K562 (cell line): ENCODE measurements around the gene PRDM1. TPM values are rescaled to one million over a fixed set of nuclear protein-coding genes. Genes with fewer than 3 reads are reported as not detected.

Experiments used
- ATAC-seq: fragments of 200-7000 bp; cut with Tn5 transposase; 3 replicates; pipeline ENCODE4 v1.9.1; 2020; ENCODE audit warnings: moderate library complexity
- BruUV-seq: library from RNA; stranded (reverse); fragments of 400-500 nt; replicated peaks from 2 replicates; lab custom pipeline; 2021; lab: Mats Ljungman, UMichigan
- CTCF ChIA-PET: fragments of 300-600 bp; formaldehyde crosslinking; extraction: SDS; loops from one replicate; lab custom pipeline; 2021; ENCODE audit warnings: low intra/inter-chr PET ratio; lab: Yijun Ruan, JAX
- POLR2A ChIA-PET: fragments of 300-600, 350-650 bp; sonication (Branson Sonifier 250); formaldehyde crosslinking; extraction: SDS; loops from one replicate; lab custom pipeline; 2021; ENCODE audit warnings: antibody characterized with exemption, inconsistent platforms; lab: Yijun Ruan, JAX
- DNase-seq, 4 experiments: peaks; one replicate each; pipeline versions ENCODE4 v3.0.0 to v3.0.0-alpha.2; 2011 to 2018; ENCODE audit warnings: low spot score in 3 of 4, mixed read lengths in 3 of 4; ENCODE audit errors: extremely low read depth in 1 of 4
- FAIRE-seq: peaks from 2 replicates; lab custom pipeline; 2011; peaks lifted over from hg19 to GRCh38; lab: Jason Lieb, UNC
- H2AFZ ChIP-seq: 2 replicates; pipeline ENCODE4 v1.6.0; 2011; ENCODE audit warnings: low read depth, low read length, control low read depth, inconsistent platforms
- H3K27ac ChIP-seq: fragments of 200-600 bp; 3 replicates; pipeline ENCODE4 v1.8.0; 2011; ENCODE audit warnings: low read depth, mild to moderate bottlenecking, control low read depth, inconsistent platforms, low read length, moderate library complexity, mixed read lengths; ENCODE audit errors: extremely low read depth
- H3K27me3 ChIP-seq, 2 experiments: fragments of 300-600 bp in 1 of 2; 2 replicates in 1 of 2; 3 replicates in 1 of 2; pipeline versions ENCODE4 v1.6.0 to v1.8.0; 2011; ENCODE audit warnings: inconsistent platforms in 2 of 2, low read length in 2 of 2, mild to moderate bottlenecking in 1 of 2, mixed read lengths in 1 of 2, moderate library complexity in 1 of 2; ENCODE audit not compliant: control insufficient read depth in 2 of 2, insufficient read depth in 2 of 2
- H3K36me3 ChIP-seq: fragments of 300-600 bp; 3 replicates; pipeline ENCODE4 v1.8.0; 2011; ENCODE audit warnings: mild to moderate bottlenecking, low read length, inconsistent platforms; ENCODE audit not compliant: control insufficient read depth, insufficient read depth
- H3K4me1 ChIP-seq, 2 experiments: fragments of 200-600 bp in 1 of 2; replicated peaks in 1 of 2; 2 replicates in 1 of 2; 3 replicates in 1 of 2; pipeline versions ENCODE4 v1.5.1 to v1.8.0; 2011; ENCODE audit warnings: inconsistent platforms in 2 of 2, low read length in 2 of 2, mild to moderate bottlenecking in 1 of 2, mixed read lengths in 1 of 2, moderate library complexity in 1 of 2; ENCODE audit not compliant: control insufficient read depth in 2 of 2, insufficient read depth in 2 of 2
- H3K4me2 ChIP-seq: 2 replicates; pipeline ENCODE4 v1.6.1; 2011; ENCODE audit warnings: low read length, control low read depth, inconsistent platforms, mixed read lengths; ENCODE audit not compliant: insufficient read depth
- H3K4me3 ChIP-seq: fragments of 200-600 bp; sonication (generic), shearing (Covaris generic); 2 replicates; pipeline ENCODE4 v1.5.1; 2016; ENCODE audit warnings: control low read depth, inconsistent platforms
- H3K79me2 ChIP-seq: fragments of 200-600 bp; 3 replicates; pipeline ENCODE4 v1.8.0; 2011; ENCODE audit warnings: low read length, inconsistent platforms; ENCODE audit not compliant: control insufficient read depth, insufficient read depth
- H3K9ac ChIP-seq, 2 experiments: 2 replicates each; pipeline versions ENCODE4 v1.6.0 to v1.6.1; 2011; ENCODE audit warnings: low read depth in 2 of 2, low read length in 2 of 2, control low read depth in 1 of 2, inconsistent platforms in 1 of 2, mild to moderate bottlenecking in 1 of 2, mixed read lengths in 1 of 2; ENCODE audit not compliant: insufficient read depth in 1 of 2
- H3K9me1 ChIP-seq: one replicate; pipeline ENCODE4 v1.6.0; 2011; ENCODE audit warnings: inconsistent platforms, mild to moderate bottlenecking, low read length, moderate library complexity; ENCODE audit not compliant: control insufficient read depth, insufficient read depth
- H3K9me3 ChIP-seq: replicated peaks from 2 replicates; pipeline ENCODE4 v1.5.1; 2011; ENCODE audit warnings: low read depth, low read length, inconsistent platforms; ENCODE audit not compliant: control insufficient read depth, insufficient read depth
- H4K20me1 ChIP-seq: replicated peaks from 2 replicates; pipeline ENCODE4 v1.6.1; 2011; ENCODE audit warnings: low read length, inconsistent platforms, mixed read lengths; ENCODE audit not compliant: control insufficient read depth, insufficient read depth
- CTBP1 ChIP-seq: fragments of 450-650 bp; IDR thresholded peaks from 2 replicates; pipeline ENCODE4 v1.6.1; 2016; ENCODE audit warnings: borderline replicate concordance
- GABPB1 ChIP-seq: sonication (generic); formaldehyde crosslinking; IDR thresholded peaks from 2 replicates; pipeline ENCODE4 v1.8.0; 2022; ENCODE audit warnings: mild to moderate bottlenecking, missing genetic modification reagents
- HMGXB4 ChIP-seq: sonication (generic); formaldehyde crosslinking; IDR thresholded peaks from 2 replicates; pipeline ENCODE4 v1.8.1; 2023; ENCODE audit warnings: mild to moderate bottlenecking, missing genetic modification reagents
- MCM2 ChIP-seq: fragments of 450-650 bp; IDR thresholded peaks from 2 replicates; pipeline ENCODE4 v1.6.1; 2017; ENCODE audit warnings: low read depth, mild to moderate bottlenecking
- MEIS2 ChIP-seq: fragments of 450-650 bp; IDR thresholded peaks from 2 replicates; pipeline ENCODE4 v1.6.1; 2014; ENCODE audit warnings: mild to moderate bottlenecking; ENCODE audit not compliant: partially characterized antibody
- NBN ChIP-seq: fragments of 450-650 bp; IDR thresholded peaks from 2 replicates; pipeline ENCODE4 v1.6.1; 2016; ENCODE audit warnings: low read depth, mild to moderate bottlenecking
- NCOA6 ChIP-seq: fragments of 450-650 bp; IDR thresholded peaks from 2 replicates; pipeline ENCODE4 v1.6.1; 2017; ENCODE audit warnings: mild to moderate bottlenecking
- NFE2 ChIP-seq: IDR thresholded peaks from 2 replicates; pipeline ENCODE4 v1.6.1; 2014; ENCODE audit warnings: antibody characterized with exemption, low read depth
- PCBP1 ChIP-seq: fragments of 200-400 bp; formaldehyde crosslinking; IDR thresholded peaks from 2 replicates; pipeline ENCODE4 v1.6.1; 2018; ENCODE audit warnings: mild to moderate bottlenecking, low read depth, low read length; ENCODE audit not compliant: poor library complexity, severe bottlenecking
- SMARCE1 ChIP-seq: fragments of 450-650 bp; IDR thresholded peaks from 2 replicates; pipeline ENCODE4 v1.7.1; 2016; ENCODE audit warnings: mild to moderate bottlenecking
- SPI1 ChIP-seq: IDR thresholded peaks from 2 replicates; pipeline ENCODE4 v1.6.1; 2011; ENCODE audit warnings: low read depth, low read length, control low read depth, borderline replicate concordance
- ZEB2 ChIP-seq: fragments of 450-650 bp; IDR thresholded peaks from 2 replicates; pipeline ENCODE4 v1.6.1; 2016
- ZKSCAN3 ChIP-seq: fragments of 250-450 bp; sonication (Bioruptor Pico); IDR thresholded peaks from 2 replicates; pipeline ENCODE4 v1.4.0; 2020
- ZNF551 ChIP-seq: fragments of 250-450 bp; sonication (Bioruptor Pico); IDR thresholded peaks from 2 replicates; pipeline ENCODE4 v1.5.0; 2021; ENCODE audit warnings: mild to moderate bottlenecking, moderate library complexity
- ZNF639 ChIP-seq, 2 experiments: fragments of 200-800 bp in 1 of 2; sonication (Bioruptor generic) in 1 of 2; sonication (generic) in 1 of 2; formaldehyde crosslinking in 1 of 2; IDR thresholded peaks in 1 of 2; conservative IDR thresholded peaks in 1 of 2; 2 replicates each; pipeline versions ENCODE4 v1.5.0 to v1.6.1; 2016 to 2020; ENCODE audit warnings: missing compliant biosample characterization in 1 of 2, missing genetic modification characterization in 1 of 2, missing genetic modification reagents in 1 of 2
- WGBS: fragments of 100-300 bp; shearing (Covaris generic); methylation state at CpG from one replicate; pipeline ENCODE4 v1.1.6; 2016; ENCODE audit warnings: low coverage, mixed read lengths; ENCODE audit not compliant: insufficient coverage; ENCODE audit errors: missing lambda C conversion rate; 5-methylcytosine and 5-hydroxymethylcytosine counted together
- in situ Hi-C: fragments of 300-500 bp; cut with MboI; formaldehyde crosslinking; loops from 4 replicates; pipeline ENCODE4 v1.15.0; 2018; ENCODE audit warnings: inconsistent platforms, mixed read lengths
- intact Hi-C: fragments of 100-400 bp; cut with micrococcal nuclease; formaldehyde crosslinking; loops from 2 replicates; pipeline ENCODE4 v1.14.2; 2022
- polyA plus RNA-seq, 8 experiments: library from polyadenylated mRNA; depleted of rRNA in 4 of 8; stranded (reverse) in 5 of 8; unstranded in 3 of 8; fragments of >200 nt; fragmentation: Nextera tagmentation in 2 of 8; fragmentation: Illumina TruSeq in 1 of 8; extraction: Ambion mirVana in 2 of 8; extraction: Trizol in 1 of 8; gene quantifications; 2 replicates each; pipeline versions ENCODE4 v1.2.1 to v1.2.3, GENCODE V29; 2011 to 2014; ENCODE audit warnings: inconsistent platforms in 1 of 8, missing spikeins in 1 of 8
- total RNA-seq, 7 experiments: library from RNA; depleted of rRNA in 6 of 7; stranded (reverse); fragments of >200 nt in 6 of 7; fragmentation: Illumina TruSeq in 2 of 7; extraction: Trizol in 2 of 7; gene quantifications; 2 replicates each; pipeline versions ENCODE4 v1.2.1 to v1.2.3, GENCODE V29; 2011 to 2021; ENCODE audit warnings: low replicate concordance in 1 of 7
- TF ChIP-seq, protein P1 (sequence below): sonication (generic); IDR thresholded peaks from 2 replicates; pipeline ENCODE4 v1.6.1; 2016
- TF ChIP-seq, protein P2 (sequence below): fragments of 250-450 bp; sonication (Bioruptor Pico); IDR thresholded peaks from 2 replicates; pipeline ENCODE4 v1.4.0; 2020; ENCODE audit warnings: mild to moderate bottlenecking, moderate library complexity

The PRDM1 gene
- total and polyA plus RNA-seq, 9 of the 15 experiments (the other 6 are each of a cell fraction or from before 2014, with no cell fraction given): 0.09 to 0.89 (median 0.27) TPM

DNA sequence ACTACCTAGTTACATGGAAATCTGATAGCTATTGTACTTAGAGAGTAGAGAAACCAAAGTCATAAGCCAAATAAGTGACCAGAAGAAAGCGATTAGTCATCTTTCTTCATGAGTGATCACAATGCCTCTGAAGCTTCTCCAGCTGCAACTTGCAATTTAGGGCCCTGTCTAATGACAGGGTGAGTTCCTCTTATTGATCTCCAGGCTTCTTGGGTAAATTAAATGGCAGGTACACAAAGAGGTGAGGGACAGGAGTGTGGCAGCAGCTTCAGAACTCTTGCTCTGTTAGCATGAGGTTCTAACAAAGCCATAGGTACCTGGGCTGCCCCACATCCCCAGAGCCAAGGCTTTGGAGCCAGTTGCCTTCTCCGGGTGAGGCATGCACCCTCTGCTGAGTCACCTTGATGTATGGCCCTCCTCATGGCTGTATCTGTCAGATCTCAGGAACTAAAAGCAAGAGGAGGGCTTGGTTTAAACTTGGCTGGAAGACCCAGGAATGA, 60.8 kb downstream of the PRDM1 start:
- peak; percentile 66 for ATAC-seq
- Histone ChIP-seq H4K20me1 (0 out of 2 replicates have a peak, but pooled peaks cover 3% of the 10 kb centered on the region), H3K79me2 (no peaks in the 10 kb centered on the region), H3K4me2 (peak overlapping the region; percentile 36; the same call in 1 of the 2 replicates), H3K9me1 (no peaks in the 10 kb centered on the region), H3K27me3 (no peaks in the 10 kb centered on the region), H3K4me3 (no peak overlapping the region), H3K27ac (peak overlapping the region; percentile 24; the same call in 1 of the 3 replicates), H3K36me3 (no peaks in the 10 kb centered on the region), H2AFZ (peak overlapping the region; percentile 45), H3K4me1 (peaks cover 9 to 18% of the 10 kb centered on the region in 2 experiments; a peak in 4 of 5 replicates), H3K9ac (no peak overlapping the region), H3K9me3 (no peaks in the 10 kb centered on the region)
- no peak for FAIRE-seq
- 0% methylated on average over 2 of the region's 2 CpGs for WGBS
- CTCF ChIA-PET: no interaction called here
- BruUV-seq: no TSS peak
- intact Hi-C loops (no loop called here), in situ Hi-C loops (no loop called here)
- DNase-seq: peak; percentile 33 to 41 (median 38)
- POLR2A ChIA-PET: interaction anchor here (0.7 to 1.6 kb wide), 3 partner anchors 8 to 11 kb away, joined by 3 read pairs; no protein-coding TSS in a partner anchor
- no peak for TF ChIP-seq NCOA6
- TF ChIP-seq, protein P1, sequence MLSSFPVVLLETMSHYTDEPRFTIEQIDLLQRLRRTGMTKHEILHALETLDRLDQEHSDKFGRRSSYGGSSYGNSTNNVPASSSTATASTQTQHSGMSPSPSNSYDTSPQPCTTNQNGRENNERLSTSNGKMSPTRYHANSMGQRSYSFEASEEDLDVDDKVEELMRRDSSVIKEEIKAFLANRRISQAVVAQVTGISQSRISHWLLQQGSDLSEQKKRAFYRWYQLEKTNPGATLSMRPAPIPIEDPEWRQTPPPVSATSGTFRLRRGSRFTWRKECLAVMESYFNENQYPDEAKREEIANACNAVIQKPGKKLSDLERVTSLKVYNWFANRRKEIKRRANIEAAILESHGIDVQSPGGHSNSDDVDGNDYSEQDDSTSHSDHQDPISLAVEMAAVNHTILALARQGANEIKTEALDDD: peak; percentile 81
- no peak for TF ChIP-seq MCM2
- TF ChIP-seq HMGXB4: no peak
- TF ChIP-seq ZNF639 (CRISPR knock-in tag; conservative IDR thresholded peaks at IDR 0.05 in 1 of 2, IDR thresholded peaks at IDR 0.05 in 1 of 2): no peak
- TF ChIP-seq NBN: no peak
- TF ChIP-seq ZEB2: 0 out of 2 replicates have a peak, but pooled peaks have one; percentile 16
- peak; percentile 55 for TF ChIP-seq MEIS2
- TF ChIP-seq NFE2: peak; percentile 87
- TF ChIP-seq CTBP1: peak; percentile 53; the same call in 1 of the 2 replicates
- TF ChIP-seq ZKSCAN3: no peak
- TF ChIP-seq ZNF551: no peak
- TF ChIP-seq PCBP1: no peak
- TF ChIP-seq, protein P2, sequence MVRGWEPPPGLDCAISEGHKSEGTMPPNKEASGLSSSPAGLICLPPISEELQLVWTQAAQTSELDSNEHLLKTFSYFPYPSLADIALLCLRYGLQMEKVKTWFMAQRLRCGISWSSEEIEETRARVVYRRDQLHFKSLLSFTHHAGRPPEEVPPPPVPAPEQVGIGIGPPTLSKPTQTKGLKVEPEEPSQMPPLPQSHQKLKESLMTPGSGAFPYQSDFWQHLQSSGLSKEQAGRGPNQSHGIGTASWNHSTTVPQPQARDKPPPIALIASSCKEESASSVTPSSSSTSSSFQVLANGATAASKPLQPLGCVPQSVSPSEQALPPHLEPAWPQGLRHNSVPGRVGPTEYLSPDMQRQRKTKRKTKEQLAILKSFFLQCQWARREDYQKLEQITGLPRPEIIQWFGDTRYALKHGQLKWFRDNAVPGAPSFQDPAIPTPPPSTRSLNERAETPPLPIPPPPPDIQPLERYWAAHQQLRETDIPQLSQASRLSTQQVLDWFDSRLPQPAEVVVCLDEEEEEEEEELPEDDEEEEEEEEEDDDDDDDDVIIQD (CRISPR knock-in tag): no peak
- 0 out of 2 replicates have a peak, but pooled peaks have one; percentile 32 for TF ChIP-seq SPI1
- no peak for TF ChIP-seq GABPB1 (CRISPR knock-in tag)
- TF ChIP-seq SMARCE1: peak; percentile 65; the same call in 1 of the 2 replicates
